ENCODE results near the gene CDK14. TPM values are rescaled to one million over a fixed set of nuclear protein-coding genes. Genes with fewer than 3 reads are reported as not detected.
A peak's percentile ranks its signal among the peaks of the same experiment; 100 is the strongest.

Gene CDK14
- total RNA-seq, 1 donor from 2014 or later: 58.6 TPM

DNA sequence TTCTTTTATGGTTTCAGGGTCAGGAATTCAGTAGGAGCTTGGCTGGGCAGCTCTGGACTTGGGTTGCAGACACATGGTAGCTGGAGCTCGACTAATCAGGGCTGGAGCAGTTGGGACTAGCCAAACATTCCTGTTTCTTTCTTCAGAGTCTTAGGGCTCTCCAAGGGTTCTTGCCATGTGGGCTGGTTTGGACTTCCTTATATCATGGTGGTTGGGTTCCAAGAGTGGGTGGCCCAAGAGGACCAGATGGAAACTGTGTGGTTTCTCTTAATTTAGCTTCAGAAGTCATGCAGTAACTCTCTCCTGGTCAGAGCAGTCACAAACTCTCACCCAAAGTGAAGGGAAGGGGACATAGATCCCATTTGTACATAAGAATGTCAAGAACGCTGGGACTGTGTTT lies 398.0 kb downstream of the CDK14 start:
- ATAC-seq (peak in 1 of 2 donors; percentile 52), DNase-seq (no peak)
- TF ChIP-seq, protein P1, sequence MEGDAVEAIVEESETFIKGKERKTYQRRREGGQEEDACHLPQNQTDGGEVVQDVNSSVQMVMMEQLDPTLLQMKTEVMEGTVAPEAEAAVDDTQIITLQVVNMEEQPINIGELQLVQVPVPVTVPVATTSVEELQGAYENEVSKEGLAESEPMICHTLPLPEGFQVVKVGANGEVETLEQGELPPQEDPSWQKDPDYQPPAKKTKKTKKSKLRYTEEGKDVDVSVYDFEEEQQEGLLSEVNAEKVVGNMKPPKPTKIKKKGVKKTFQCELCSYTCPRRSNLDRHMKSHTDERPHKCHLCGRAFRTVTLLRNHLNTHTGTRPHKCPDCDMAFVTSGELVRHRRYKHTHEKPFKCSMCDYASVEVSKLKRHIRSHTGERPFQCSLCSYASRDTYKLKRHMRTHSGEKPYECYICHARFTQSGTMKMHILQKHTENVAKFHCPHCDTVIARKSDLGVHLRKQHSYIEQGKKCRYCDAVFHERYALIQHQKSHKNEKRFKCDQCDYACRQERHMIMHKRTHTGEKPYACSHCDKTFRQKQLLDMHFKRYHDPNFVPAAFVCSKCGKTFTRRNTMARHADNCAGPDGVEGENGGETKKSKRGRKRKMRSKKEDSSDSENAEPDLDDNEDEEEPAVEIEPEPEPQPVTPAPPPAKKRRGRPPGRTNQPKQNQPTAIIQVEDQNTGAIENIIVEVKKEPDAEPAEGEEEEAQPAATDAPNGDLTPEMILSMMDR (IDR thresholded peaks at IDR 0.05): no peak
- H3K27me3 ChIP-seq (ENCODE audit: low read depth): no peaks in the 10 kb centered on the region
- no peak overlapping the region for H3K27ac ChIP-seq
- intact Hi-C loops (cut with DNase I): no loop called here
- H3K4me1 ChIP-seq: no peaks in the 10 kb centered on the region
- no peaks in the 10 kb centered on the region for H3K36me3 ChIP-seq
- H3K9me3 ChIP-seq: no peaks in the 10 kb centered on the region
- H3K4me3 ChIP-seq: no peak overlapping the region

DNA sequence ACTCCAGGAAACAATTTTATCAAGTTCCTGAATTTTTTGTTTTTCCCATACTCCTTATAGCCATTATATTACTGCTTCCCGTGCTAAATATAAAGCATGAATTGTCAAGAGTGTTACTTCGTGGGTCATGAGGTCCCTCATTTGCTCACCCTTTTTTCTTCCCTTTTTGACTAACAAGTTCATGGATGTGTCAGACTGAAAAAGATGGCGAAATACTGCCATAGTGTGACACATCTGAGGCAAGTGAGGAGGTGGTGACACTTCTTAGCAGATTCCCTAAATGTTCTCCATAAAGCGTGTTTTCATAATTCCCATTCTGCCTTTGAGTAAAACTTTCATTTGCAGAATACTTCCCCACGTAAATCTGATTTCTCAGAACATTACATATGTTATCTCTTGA lies 398.5 kb downstream of the CDK14 start:
- no peak overlapping the region for H3K4me3 ChIP-seq
- intact Hi-C loops (cut with DNase I): no loop called here
- H3K4me1 ChIP-seq: no peaks in the 10 kb centered on the region
- no peaks in the 10 kb centered on the region for H3K36me3 ChIP-seq
- H3K27ac ChIP-seq: no peak overlapping the region
- DNase-seq (no peak), ATAC-seq (peak in 1 of 2 donors; percentile 45)
- TF ChIP-seq, protein P1 (IDR thresholded peaks at IDR 0.05): no peak
- no peaks in the 10 kb centered on the region for H3K27me3 ChIP-seq (ENCODE audit: low read depth)
- H3K9me3 ChIP-seq: no peaks in the 10 kb centered on the region

GRCh38 chr7:90995996-90996395 lies 399.9 kb downstream of the CDK14 start:
- Histone ChIP-seq H3K4me1 (no peaks in the 10 kb centered on the region), H3K27ac (no peak overlapping the region), H3K4me3 (no peak overlapping the region), H3K27me3 (ENCODE audit: low read depth) (no peaks in the 10 kb centered on the region), H3K36me3 (no peaks in the 10 kb centered on the region), H3K9me3 (no peaks in the 10 kb centered on the region)
- TF ChIP-seq, protein P1 (IDR thresholded peaks at IDR 0.05): no peak
- no peak for DNase-seq
- intact Hi-C loops (cut with DNase I): no loop called here
- ATAC-seq: no peak

- Histone ChIP-seq H3K4me1 (no peaks in the 10 kb centered on the region), H3K4me3 (no peak overlapping the region), H3K9me3 (no peaks in the 10 kb centered on the region), H3K27ac (no peak overlapping the region), H3K27me3 (ENCODE audit: low read depth) (no peaks in the 10 kb centered on the region), H3K36me3 (no peaks in the 10 kb centered on the region)
- TF ChIP-seq, protein P1 (IDR thresholded peaks at IDR 0.05): no peak
- ATAC-seq: no peak
- no peak for DNase-seq
- intact Hi-C loops (cut with DNase I): no loop called here
Observed at GRCh38 chr7:90999989-91000979, 404.2 kb downstream of the CDK14 start.

DNA sequence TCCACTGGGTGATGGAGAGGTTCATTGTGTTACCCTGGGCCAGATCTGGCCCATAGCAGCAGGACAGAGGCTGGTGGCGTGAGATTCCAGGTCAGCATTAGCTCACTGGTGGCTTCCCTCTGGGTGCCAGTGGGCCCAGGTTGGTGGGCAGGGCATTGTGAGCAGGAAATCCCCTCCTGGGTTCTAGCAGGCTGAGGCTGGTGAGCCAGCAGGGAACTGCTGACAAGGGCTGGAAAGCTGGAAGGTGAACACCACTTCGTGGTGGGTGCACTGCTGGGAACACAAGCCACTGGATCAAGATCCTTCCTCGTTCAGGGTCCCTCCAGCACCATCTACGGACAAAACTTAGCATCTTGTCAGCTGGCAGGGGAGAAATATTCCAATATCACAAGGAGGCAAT lies 408.9 kb downstream of the CDK14 start:
- no peak for ATAC-seq

More for the DNA sequence above, 408.9 kb downstream of the CDK14 start:
- H3K27me3 ChIP-seq (ENCODE audit: low read depth): no peaks in the 10 kb centered on the region
- TF ChIP-seq, protein P1 (IDR thresholded peaks at IDR 0.05): no peak
- no peaks in the 10 kb centered on the region for H3K9me3 ChIP-seq
- no peak overlapping the region for H3K4me3 ChIP-seq
- DNase-seq: no peak
- H3K4me1 ChIP-seq: no peaks in the 10 kb centered on the region
- no peak overlapping the region for H3K27ac ChIP-seq
- intact Hi-C loops (cut with DNase I): no loop called here
- no peaks in the 10 kb centered on the region for H3K36me3 ChIP-seq

Data from lower lobe of right lung (tissue), 2 donors.